Erythroblast (primary cell): ENCODE results near the gene PDGFC.

ENCODE experiments used
- GATA1 ChIP-seq: IDR thresholded peaks from 2 replicates; pipeline ENCODE4 v1.6.1; 2011; ENCODE audit warnings: low read depth, mild to moderate bottlenecking, control low read depth, low read length, moderate library complexity
- POLR2A ChIP-seq: IDR thresholded peaks from 2 replicates; pipeline ENCODE4 v1.6.1; 2011; ENCODE audit warnings: mild to moderate bottlenecking, low read length

GRCh38 chr4:156763511-156763910 lies 208.1 kb downstream of the PDGFC start:
- TF ChIP-seq POLR2A (no peak), GATA1 (no peak)
